ENCODE measurements around the gene PRKRA.

GRCh38 chr2:178397002-178397605 is 53.9 kb downstream of the PRKRA start:
- TF ChIP-seq, protein P1, sequence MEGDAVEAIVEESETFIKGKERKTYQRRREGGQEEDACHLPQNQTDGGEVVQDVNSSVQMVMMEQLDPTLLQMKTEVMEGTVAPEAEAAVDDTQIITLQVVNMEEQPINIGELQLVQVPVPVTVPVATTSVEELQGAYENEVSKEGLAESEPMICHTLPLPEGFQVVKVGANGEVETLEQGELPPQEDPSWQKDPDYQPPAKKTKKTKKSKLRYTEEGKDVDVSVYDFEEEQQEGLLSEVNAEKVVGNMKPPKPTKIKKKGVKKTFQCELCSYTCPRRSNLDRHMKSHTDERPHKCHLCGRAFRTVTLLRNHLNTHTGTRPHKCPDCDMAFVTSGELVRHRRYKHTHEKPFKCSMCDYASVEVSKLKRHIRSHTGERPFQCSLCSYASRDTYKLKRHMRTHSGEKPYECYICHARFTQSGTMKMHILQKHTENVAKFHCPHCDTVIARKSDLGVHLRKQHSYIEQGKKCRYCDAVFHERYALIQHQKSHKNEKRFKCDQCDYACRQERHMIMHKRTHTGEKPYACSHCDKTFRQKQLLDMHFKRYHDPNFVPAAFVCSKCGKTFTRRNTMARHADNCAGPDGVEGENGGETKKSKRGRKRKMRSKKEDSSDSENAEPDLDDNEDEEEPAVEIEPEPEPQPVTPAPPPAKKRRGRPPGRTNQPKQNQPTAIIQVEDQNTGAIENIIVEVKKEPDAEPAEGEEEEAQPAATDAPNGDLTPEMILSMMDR (IDR thresholded peaks at IDR 0.05): peak in 3 of 4 experiments; percentile 45 to 57 (median 50)
- TF ChIP-seq POLR2A (IDR thresholded peaks at IDR 0.05) (no peak), EP300 (IDR thresholded peaks at IDR 0.05) (no peak)
